Fibroblast of villous mesenchyme (primary cell): ENCODE data around the gene ZNF750. TPM values are rescaled to one million over a fixed set of nuclear protein-coding genes. Genes with fewer than 3 reads are reported as not detected.
A peak's percentile ranks its signal among the peaks of the same experiment; 100 is the strongest.

ENCODE experiments used
- DNase-seq: peaks from one replicate; pipeline ENCODE4 v3.0.0-alpha.2; 2010; ENCODE audit warnings: low read depth
- H3K4me3 ChIP-seq: 2 replicates; pipeline ENCODE4 v1.5.1; 2011; ENCODE audit warnings: low read depth, mild to moderate bottlenecking, low read length
- CTCF ChIP-seq: IDR thresholded peaks from 2 replicates; pipeline ENCODE4 v1.5.1; 2012; ENCODE audit warnings: low read depth, mild to moderate bottlenecking, low read length; ENCODE audit not compliant: insufficient read depth
- total RNA-seq: library from RNA; depleted of rRNA; stranded (reverse); fragments of >200 nt; gene quantifications from 2 replicates; pipeline ENCODE4 v1.2.3, GENCODE V29; 2012

The ZNF750 gene
- total RNA-seq, 1 donor: not detected

GRCh38 chr17:82826956-82827355 is 12.9 kb downstream of the ZNF750 start:
- TF ChIP-seq CTCF: no peak
- no peak for DNase-seq
- H3K4me3 ChIP-seq: no peak overlapping the region

GRCh38 chr17:82826211-82826610 is 13.6 kb downstream of the ZNF750 start:
- no peak for TF ChIP-seq CTCF
- no peak for DNase-seq
- H3K4me3 ChIP-seq: no peak overlapping the region

GRCh38 chr17:82825540-82826124 is 14.2 kb downstream of the ZNF750 start:
- no peak for DNase-seq
- no peak for TF ChIP-seq CTCF

GRCh38 chr17:82823004-82823403 is 16.8 kb downstream of the ZNF750 start:
- DNase-seq: no peak
- peak; percentile 22 for TF ChIP-seq CTCF
- H3K4me3 ChIP-seq: no peak overlapping the region

More at GRCh38 chr17:82825540-82826124, 14.2 kb downstream of the ZNF750 start:
- no peak overlapping the region for H3K4me3 ChIP-seq

- no peak for TF ChIP-seq CTCF
- DNase-seq: no peak
- no peak overlapping the region for H3K4me3 ChIP-seq
These were observed 17.5 kb downstream of the ZNF750 start for GRCh38 chr17:82822281-82822680.

GRCh38 chr17:82821554-82821953 is 18.3 kb downstream of the ZNF750 start:
- H3K4me3 ChIP-seq: no peak overlapping the region
- TF ChIP-seq CTCF: no peak
- no peak for DNase-seq
